Measurements from ENCODE around the gene MKRN1. TPM values are rescaled to one million over a fixed set of nuclear protein-coding genes. Genes with fewer than 3 reads are reported as not detected.
"Not testable (repeated sequence)": the region's sequence is repeated elsewhere in the genome, so short reads cannot be mapped to it uniquely, and the experiment has no call there.

Gene MKRN1
- total and polyA plus RNA-seq, 2 experiments from 2014 or later: 63.7 to 71.5 TPM

GRCh38 chr7:140418653-140419052 lies 60.7 kb downstream of the MKRN1 start:
- Histone ChIP-seq H3K4me1 (ENCODE audit: insufficient read depth) (peaks cover 7% of the 10 kb centered on the region), H3K9me2 (replicated peaks; ENCODE audit: insufficient read depth) (no peaks in the 10 kb centered on the region), H3K27me3 (no peaks in the 10 kb centered on the region), H2AFZ (no peak overlapping the region), H3K9me3 (ENCODE audit: low read depth) (no peaks in the 10 kb centered on the region), H3K36me3 (replicated peaks; ENCODE audit: insufficient read depth, low read depth) (no peaks in the 10 kb centered on the region), H3K4me2 (no peak overlapping the region), H3K4me3 (no peak overlapping the region), H4K20me1 (ENCODE audit: insufficient read depth, poor library complexity, severe bottlenecking) (no peaks in the 10 kb centered on the region), H3K27ac (no peak overlapping the region), H3K79me2 (no peaks in the 10 kb centered on the region)
- no peak for TF ChIP-seq CTCF (IDR thresholded peaks at IDR 0.05; ENCODE audit: poor library complexity)
- no peak for TF ChIP-seq EZH2phosphoT487 (IDR thresholded peaks at IDR 0.05; ENCODE audit: low read depth, severe bottlenecking, unreplicated experiment)
- no peak for TF ChIP-seq EZH2 (IDR thresholded peaks at IDR 0.05; ENCODE audit: borderline replicate concordance)
- WGBS (ENCODE audit: low lambda C conversion rate, missing lambda C conversion rate): 94% methylated on average over 4 of the region's 4 CpGs
- DNase-seq (ENCODE audit: low spot score): no peak

GRCh38 chr7:140418156-140418472 lies 61.2 kb downstream of the MKRN1 start:
- H4K20me1 ChIP-seq (ENCODE audit: insufficient read depth, poor library complexity, severe bottlenecking); H3K36me3 ChIP-seq (replicated peaks; ENCODE audit: insufficient read depth, low read depth); H3K4me1 ChIP-seq (ENCODE audit: insufficient read depth); H3K9me3 ChIP-seq (ENCODE audit: low read depth); H3K27me3 ChIP-seq; H3K9me2 ChIP-seq (replicated peaks; ENCODE audit: insufficient read depth); H3K4me3 ChIP-seq; H3K79me2 ChIP-seq; H3K4me2 ChIP-seq; DNase-seq (ENCODE audit: low spot score); H3K27ac ChIP-seq; H2AFZ ChIP-seq: not testable (repeated sequence)
- WGBS (ENCODE audit: low lambda C conversion rate, missing lambda C conversion rate): 90% methylated on average over 3 of the region's 5 CpGs

- Histone ChIP-seq H4K20me1 (ENCODE audit: insufficient read depth, poor library complexity, severe bottlenecking) (no peaks in the 10 kb centered on the region), H3K79me2 (no peaks in the 10 kb centered on the region), H3K36me3 (replicated peaks; ENCODE audit: insufficient read depth, low read depth) (no peaks in the 10 kb centered on the region), H3K4me1 (ENCODE audit: insufficient read depth) (peaks cover 7% of the 10 kb centered on the region), H3K4me2 (no peak overlapping the region), H3K27me3 (no peaks in the 10 kb centered on the region), H2AFZ (no peak overlapping the region), H3K9me3 (ENCODE audit: low read depth) (no peaks in the 10 kb centered on the region), H3K4me3 (no peak overlapping the region), H3K9me2 (replicated peaks; ENCODE audit: insufficient read depth) (no peaks in the 10 kb centered on the region), H3K27ac (no peak overlapping the region)
- no peak for DNase-seq (ENCODE audit: low spot score)
- WGBS (ENCODE audit: low lambda C conversion rate, missing lambda C conversion rate): 79% methylated on average over 8 of the region's 8 CpGs
- TF ChIP-seq EZH2 (IDR thresholded peaks at IDR 0.05; ENCODE audit: borderline replicate concordance): no peak
- TF ChIP-seq CTCF (IDR thresholded peaks at IDR 0.05; ENCODE audit: poor library complexity): no peak
- no peak for TF ChIP-seq EZH2phosphoT487 (IDR thresholded peaks at IDR 0.05; ENCODE audit: low read depth, severe bottlenecking, unreplicated experiment)
These were observed 61.7 kb downstream of the MKRN1 start for GRCh38 chr7:140417456-140418155.

GRCh38 chr7:140416560-140416959 lies 62.7 kb downstream of the MKRN1 start:
- Histone ChIP-seq H3K4me1 (ENCODE audit: insufficient read depth) (peaks cover 7% of the 10 kb centered on the region), H3K27me3 (no peaks in the 10 kb centered on the region), H3K4me2 (no peak overlapping the region), H3K9me3 (ENCODE audit: low read depth) (no peaks in the 10 kb centered on the region), H3K4me3 (no peak overlapping the region), H4K20me1 (ENCODE audit: insufficient read depth, poor library complexity, severe bottlenecking) (no peaks in the 10 kb centered on the region), H3K9me2 (replicated peaks; ENCODE audit: insufficient read depth) (no peaks in the 10 kb centered on the region), H3K36me3 (replicated peaks; ENCODE audit: insufficient read depth, low read depth) (no peaks in the 10 kb centered on the region), H2AFZ (no peak overlapping the region), H3K27ac (no peak overlapping the region), H3K79me2 (no peaks in the 10 kb centered on the region)
- no peak for DNase-seq (ENCODE audit: low spot score)
- TF ChIP-seq EZH2 (IDR thresholded peaks at IDR 0.05; ENCODE audit: borderline replicate concordance) (no peak), EZH2phosphoT487 (IDR thresholded peaks at IDR 0.05; ENCODE audit: low read depth, severe bottlenecking, unreplicated experiment) (no peak), CTCF (IDR thresholded peaks at IDR 0.05; ENCODE audit: poor library complexity) (no peak)
- WGBS (ENCODE audit: low lambda C conversion rate, missing lambda C conversion rate): 80% methylated on average over 8 of the region's 8 CpGs

GRCh38 chr7:140415816-140416215 lies 63.5 kb downstream of the MKRN1 start:
- not testable (repeated sequence) for H3K9me3 ChIP-seq (ENCODE audit: low read depth); H4K20me1 ChIP-seq (ENCODE audit: insufficient read depth, poor library complexity, severe bottlenecking); DNase-seq (ENCODE audit: low spot score); H3K79me2 ChIP-seq; H3K4me2 ChIP-seq; H3K9me2 ChIP-seq (replicated peaks; ENCODE audit: insufficient read depth); H3K4me3 ChIP-seq; H3K4me1 ChIP-seq (ENCODE audit: insufficient read depth); H2AFZ ChIP-seq; H3K36me3 ChIP-seq (replicated peaks; ENCODE audit: insufficient read depth, low read depth); H3K27ac ChIP-seq; H3K27me3 ChIP-seq
- WGBS (ENCODE audit: low lambda C conversion rate, missing lambda C conversion rate): 97% methylated on average over 9 of the region's 9 CpGs
